HepG2 (cell line): ENCODE measurements around the gene PPOX. TPM values are rescaled to one million over a fixed set of nuclear protein-coding genes. Genes with fewer than 3 reads are reported as not detected.

ENCODE experiments used
- ZBED4 ChIP-seq: sonication (generic); formaldehyde crosslinking; IDR thresholded peaks from 2 replicates; pipeline ENCODE4 v1.4.0; 2020; ENCODE audit warnings: missing genetic modification reagents, borderline replicate concordance
- ZBTB40 ChIP-seq, 2 experiments: fragments of 450-650 bp in 1 of 2; sonication (generic) in 1 of 2; formaldehyde crosslinking in 1 of 2; IDR thresholded peaks; 2 replicates each; pipeline versions ENCODE4 v1.6.1 to v1.8.0; 2016 to 2022; ENCODE audit warnings: antibody characterized with exemption in 1 of 2, mild to moderate bottlenecking in 1 of 2, missing genetic modification reagents in 1 of 2
- ZNF275 ChIP-seq: sonication (generic); formaldehyde crosslinking; IDR thresholded peaks from 2 replicates; pipeline ENCODE4 v1.8.0; 2022; ENCODE audit warnings: missing genetic modification reagents, mild to moderate bottlenecking, inconsistent platforms, borderline replicate concordance
- ZNF432 ChIP-seq: sonication (generic); formaldehyde crosslinking; IDR thresholded peaks from 2 replicates; pipeline ENCODE4 v1.5.0; 2020; ENCODE audit warnings: missing genetic modification reagents, mild to moderate bottlenecking, borderline replicate concordance
- polyA plus RNA-seq, 8 experiments: library from polyadenylated mRNA; depleted of rRNA in 3 of 8; stranded (reverse) in 7 of 8; unstranded in 1 of 8; fragments of >200 nt; fragmentation: Illumina TruSeq in 4 of 8; extraction: Trizol in 4 of 8; gene quantifications; 2 replicates each; pipeline versions ENCODE4 v1.2.1 to v1.2.3, GENCODE V29; 2011 to 2016; ENCODE audit warnings: low read depth in 4 of 8, missing spikeins in 1 of 8, mixed read lengths in 1 of 8; ENCODE audit not compliant: insufficient read depth in 1 of 8
- total RNA-seq, 5 experiments: library from RNA; depleted of rRNA; stranded (reverse); fragments of >200 nt; fragmentation: Illumina TruSeq; extraction: Trizol; gene quantifications; 2 replicates each; pipeline ENCODE4 v1.2.3, GENCODE V29; 2016; ENCODE audit warnings: low read depth in 1 of 5
- TF ChIP-seq, protein P1 (sequence below): sonication (generic); formaldehyde crosslinking; IDR thresholded peaks from 2 replicates; pipeline ENCODE4 v1.4.0; 2020; ENCODE audit warnings: missing genetic modification reagents, borderline replicate concordance

The PPOX gene
- total and polyA plus RNA-seq, 2 of the 13 experiments (the other 11 are each of a cell fraction or from before 2014, with no cell fraction given) = 15.5 to 27.7 TPM

- TF ChIP-seq ZBTB40 (IDR thresholded peaks at IDR 0.05) = no peak
- TF ChIP-seq ZBTB40 (CRISPR knock-in tag; IDR thresholded peaks at IDR 0.05) = peak; percentile 30; the same call in 1 of the 2 replicates
- TF ChIP-seq ZNF275 = peak; percentile 77; the same call in 1 of the 2 replicates
- peak; percentile 53; the same call in 1 of the 2 replicates for TF ChIP-seq ZNF432 (CRISPR knock-in tag)
- peak; percentile 81; the same call in 1 of the 2 replicates for TF ChIP-seq ZBED4 (CRISPR knock-in tag)
- TF ChIP-seq, protein P1, sequence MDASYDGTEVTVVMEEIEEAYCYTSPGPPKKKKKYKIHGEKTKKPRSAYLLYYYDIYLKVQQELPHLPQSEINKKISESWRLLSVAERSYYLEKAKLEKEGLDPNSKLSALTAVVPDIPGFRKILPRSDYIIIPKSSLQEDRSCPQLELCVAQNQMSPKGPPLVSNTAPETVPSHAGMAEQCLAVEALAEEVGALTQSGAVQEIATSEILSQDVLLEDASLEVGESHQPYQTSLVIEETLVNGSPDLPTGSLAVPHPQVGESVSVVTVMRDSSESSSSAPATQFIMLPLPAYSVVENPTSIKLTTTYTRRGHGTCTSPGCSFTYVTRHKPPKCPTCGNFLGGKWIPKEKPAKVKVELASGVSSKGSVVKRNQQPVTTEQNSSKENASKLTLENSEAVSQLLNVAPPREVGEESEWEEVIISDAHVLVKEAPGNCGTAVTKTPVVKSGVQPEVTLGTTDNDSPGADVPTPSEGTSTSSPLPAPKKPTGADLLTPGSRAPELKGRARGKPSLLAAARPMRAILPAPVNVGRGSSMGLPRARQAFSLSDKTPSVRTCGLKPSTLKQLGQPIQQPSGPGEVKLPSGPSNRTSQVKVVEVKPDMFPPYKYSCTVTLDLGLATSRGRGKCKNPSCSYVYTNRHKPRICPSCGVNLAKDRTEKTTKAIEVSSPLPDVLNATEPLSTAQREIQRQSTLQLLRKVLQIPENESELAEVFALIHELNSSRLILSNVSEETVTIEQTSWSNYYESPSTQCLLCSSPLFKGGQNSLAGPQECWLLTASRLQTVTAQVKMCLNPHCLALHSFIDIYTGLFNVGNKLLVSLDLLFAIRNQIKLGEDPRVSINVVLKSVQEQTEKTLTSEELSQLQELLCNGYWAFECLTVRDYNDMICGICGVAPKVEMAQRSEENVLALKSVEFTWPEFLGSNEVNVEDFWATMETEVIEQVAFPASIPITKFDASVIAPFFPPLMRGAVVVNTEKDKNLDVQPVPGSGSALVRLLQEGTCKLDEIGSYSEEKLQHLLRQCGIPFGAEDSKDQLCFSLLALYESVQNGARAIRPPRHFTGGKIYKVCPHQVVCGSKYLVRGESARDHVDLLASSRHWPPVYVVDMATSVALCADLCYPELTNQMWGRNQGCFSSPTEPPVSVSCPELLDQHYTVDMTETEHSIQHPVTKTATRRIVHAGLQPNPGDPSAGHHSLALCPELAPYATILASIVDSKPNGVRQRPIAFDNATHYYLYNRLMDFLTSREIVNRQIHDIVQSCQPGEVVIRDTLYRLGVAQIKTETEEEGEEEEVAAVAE (CRISPR knock-in tag) = peak; percentile 79
Measured at GRCh38 chr1:161177112-161177935, 11.1 kb downstream of the PPOX start, which contains the start of gene B4GALT3 (continued).
